AG09309 (cell line): ENCODE measurements around the gene RNF223.
"Not testable (repeated sequence)": the region's sequence is repeated elsewhere in the genome, so short reads cannot be mapped to it uniquely, and the experiment has no call there.

ENCODE experiments used
- DNase-seq: peaks from one replicate; pipeline ENCODE4 v3.0.0-alpha.2; 2010; ENCODE audit warnings: low read depth
- H3K4me3 ChIP-seq: 2 replicates; pipeline ENCODE4 v1.5.1; 2011; ENCODE audit warnings: mild to moderate bottlenecking, low read depth, low read length, moderate library complexity; ENCODE audit not compliant: control insufficient read depth
- TF ChIP-seq, protein P1 (sequence below): IDR thresholded peaks from 2 replicates; pipeline ENCODE4 v1.5.1; 2011; ENCODE audit warnings: mild to moderate bottlenecking, low read depth, low read length, inconsistent platforms; ENCODE audit not compliant: insufficient read depth, control insufficient read depth; ENCODE audit errors: missing control alignments

The RNF223 gene

DNA sequence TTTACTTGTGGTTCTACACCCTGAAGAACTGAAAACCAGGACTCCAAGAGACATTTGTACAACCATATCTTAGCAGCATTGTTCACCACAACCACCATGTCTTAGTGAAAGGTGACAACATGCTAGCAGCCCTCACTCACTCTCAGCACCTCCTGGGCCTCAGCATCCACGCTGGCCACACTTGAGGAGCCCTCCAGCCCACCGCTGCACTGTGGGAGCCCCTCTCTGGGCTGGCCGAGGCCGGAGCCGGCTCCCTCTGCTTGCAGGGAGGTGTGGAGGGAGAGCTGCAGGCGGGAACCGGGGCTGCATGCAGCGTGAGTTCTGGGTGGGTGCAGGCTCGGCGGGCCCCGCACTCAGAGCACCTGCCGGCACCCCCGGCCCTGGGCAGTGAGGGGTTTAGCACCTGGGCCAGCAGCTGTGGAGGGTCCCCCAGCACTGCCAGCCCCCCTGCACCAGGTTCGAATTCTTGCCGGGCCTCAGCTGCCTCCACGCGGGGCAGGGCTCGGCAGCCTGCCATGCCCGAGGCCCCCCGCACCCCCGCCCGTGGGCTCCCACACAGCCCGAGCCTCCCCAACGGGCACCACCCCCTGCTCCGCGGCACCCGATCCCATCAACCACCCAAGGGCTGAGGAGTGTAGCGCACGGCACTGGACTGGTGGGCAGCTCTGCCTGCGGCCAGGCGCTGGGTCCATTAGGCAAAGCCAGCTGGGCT, 32.6 kb upstream of the RNF223 start:
- no peak for DNase-seq
- H3K4me3 ChIP-seq: no peak overlapping the region
- TF ChIP-seq, protein P1, sequence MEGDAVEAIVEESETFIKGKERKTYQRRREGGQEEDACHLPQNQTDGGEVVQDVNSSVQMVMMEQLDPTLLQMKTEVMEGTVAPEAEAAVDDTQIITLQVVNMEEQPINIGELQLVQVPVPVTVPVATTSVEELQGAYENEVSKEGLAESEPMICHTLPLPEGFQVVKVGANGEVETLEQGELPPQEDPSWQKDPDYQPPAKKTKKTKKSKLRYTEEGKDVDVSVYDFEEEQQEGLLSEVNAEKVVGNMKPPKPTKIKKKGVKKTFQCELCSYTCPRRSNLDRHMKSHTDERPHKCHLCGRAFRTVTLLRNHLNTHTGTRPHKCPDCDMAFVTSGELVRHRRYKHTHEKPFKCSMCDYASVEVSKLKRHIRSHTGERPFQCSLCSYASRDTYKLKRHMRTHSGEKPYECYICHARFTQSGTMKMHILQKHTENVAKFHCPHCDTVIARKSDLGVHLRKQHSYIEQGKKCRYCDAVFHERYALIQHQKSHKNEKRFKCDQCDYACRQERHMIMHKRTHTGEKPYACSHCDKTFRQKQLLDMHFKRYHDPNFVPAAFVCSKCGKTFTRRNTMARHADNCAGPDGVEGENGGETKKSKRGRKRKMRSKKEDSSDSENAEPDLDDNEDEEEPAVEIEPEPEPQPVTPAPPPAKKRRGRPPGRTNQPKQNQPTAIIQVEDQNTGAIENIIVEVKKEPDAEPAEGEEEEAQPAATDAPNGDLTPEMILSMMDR: no peak

DNA sequence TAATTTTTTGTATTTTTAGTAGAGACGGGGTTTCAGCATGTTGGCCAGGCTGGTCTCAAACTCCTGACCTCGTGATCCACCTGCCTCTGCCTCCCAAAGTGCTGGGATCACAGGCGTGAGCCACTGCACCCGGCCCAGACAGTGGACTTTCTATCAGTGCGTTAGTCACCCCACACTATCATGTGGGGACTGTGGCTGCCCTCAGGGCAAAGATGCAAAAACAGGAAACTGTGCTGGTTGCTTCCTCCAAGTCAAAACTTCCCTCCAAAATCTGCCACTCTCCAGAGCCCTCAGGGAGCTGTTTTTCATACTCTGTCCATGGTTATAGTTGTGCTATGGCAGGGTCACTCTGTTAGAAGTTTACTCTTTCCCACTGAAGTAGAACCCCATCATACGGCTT, 30.0 kb upstream of the RNF223 start:
- not testable (repeated sequence) for DNase-seq, H3K4me3 ChIP-seq

DNA sequence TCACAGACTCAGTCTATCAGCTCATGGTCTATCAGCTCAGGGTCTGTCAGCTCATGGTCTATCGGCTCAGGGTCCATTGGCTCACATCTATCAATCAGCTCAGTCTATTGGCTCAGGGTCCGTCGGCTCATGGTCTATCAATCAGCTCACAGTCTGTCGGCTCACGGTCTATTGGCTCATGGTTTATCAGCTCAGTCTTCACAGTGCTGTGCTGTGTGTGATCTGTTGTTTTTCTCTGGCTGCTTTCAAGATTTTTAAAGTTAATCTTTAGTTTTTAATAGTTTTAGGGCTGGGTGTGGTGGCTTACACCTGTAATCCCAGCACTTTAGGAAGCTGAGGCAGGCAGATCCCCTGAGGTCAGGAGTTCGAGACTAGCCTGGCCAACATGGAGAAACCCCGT, 27.4 kb upstream of the RNF223 start:
- TF ChIP-seq, protein P1: no peak
- H3K4me3 ChIP-seq: no peak overlapping the region
- no peak for DNase-seq

DNA sequence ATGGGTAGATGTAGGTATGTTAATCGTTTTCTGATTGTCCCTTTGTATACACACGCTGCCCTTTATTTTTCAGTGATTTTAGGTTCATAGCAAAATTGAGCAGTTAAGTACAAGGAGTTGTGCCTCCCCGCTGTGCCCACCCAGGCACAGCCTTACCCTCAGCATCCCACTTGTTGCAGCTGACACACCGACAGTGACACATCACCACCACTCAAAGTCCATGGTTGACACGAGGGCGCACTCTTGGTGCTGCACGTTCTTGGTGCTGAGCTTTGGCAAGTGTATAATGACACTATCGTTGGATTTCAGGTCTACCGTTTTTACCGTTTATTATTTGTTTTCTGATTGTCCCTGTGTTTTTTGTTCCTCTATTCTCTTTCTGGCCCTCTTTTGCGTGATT, 26.2 kb upstream of the RNF223 start:
- no peak for DNase-seq
- H3K4me3 ChIP-seq: no peak overlapping the region
- TF ChIP-seq, protein P1: no peak

DNA sequence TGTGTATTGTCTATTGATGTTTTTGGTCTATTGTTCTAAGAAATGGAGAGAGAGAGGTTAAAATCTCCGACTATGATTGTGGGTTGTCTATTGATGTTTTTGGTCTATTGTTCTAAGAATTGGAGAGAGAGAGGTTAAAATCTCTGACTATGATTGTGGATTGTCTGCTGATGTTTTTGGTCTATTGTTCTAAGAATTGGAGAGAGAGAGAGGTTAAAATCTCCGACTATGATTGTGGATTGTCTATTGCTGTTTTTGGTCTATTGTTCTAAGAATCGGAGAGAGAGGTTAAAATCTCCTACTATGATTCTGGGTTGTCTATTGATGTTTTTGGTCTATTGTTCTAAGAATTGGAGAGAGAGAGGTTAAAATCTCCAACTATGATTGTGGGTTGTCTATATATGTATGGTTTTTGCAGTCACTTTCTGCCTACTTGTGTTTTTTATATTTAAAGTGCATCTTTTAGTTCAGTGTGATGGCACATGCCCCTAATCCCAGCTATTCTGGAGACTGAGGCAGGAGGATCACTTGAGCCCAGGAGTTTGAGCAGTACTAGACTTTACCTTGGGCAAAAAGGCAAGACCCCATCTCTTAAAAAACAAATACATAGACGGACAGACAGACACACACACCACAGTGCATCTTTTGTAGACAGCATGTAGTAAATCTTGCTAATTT, 25.5 kb upstream of the RNF223 start:
- no peak overlapping the region for H3K4me3 ChIP-seq

DNA sequence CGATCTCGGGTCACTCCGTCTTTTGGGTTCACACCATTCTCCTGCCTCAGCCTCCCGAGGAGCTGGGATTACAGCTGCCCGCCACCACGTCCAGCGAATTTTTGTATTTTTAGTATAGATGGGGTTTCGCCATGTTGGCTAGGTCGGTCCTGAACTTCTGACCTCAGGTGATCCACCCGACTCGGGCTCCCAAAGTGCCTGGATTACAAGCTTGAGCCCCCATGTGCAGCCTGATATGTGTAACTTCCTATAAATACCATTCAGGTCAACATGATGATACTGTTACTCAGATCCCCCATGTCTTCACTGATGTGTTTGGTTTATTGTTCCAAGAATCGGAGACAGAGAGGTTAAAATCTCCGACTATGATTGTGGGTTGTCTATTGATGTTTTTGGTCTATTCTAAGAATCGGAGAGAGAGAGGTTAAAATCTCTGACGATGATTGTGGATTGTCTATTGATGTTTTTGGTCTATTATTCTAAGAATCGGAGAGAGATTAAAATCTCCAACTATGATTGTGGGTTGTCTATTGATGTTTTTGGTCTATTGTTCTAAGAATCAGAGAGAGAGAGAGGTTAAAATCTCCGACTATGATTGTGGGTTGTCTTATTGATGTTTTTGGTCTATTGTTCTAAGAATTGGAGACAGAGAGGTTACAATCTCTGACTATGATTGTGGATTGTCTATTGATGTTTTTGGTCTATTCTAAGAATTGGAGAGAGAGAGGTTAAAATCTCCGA, 24.7 kb upstream of the RNF223 start:
- TF ChIP-seq, protein P1: no peak
- no peak overlapping the region for H3K4me3 ChIP-seq

More for the DNA sequence above, 25.5 kb upstream of the RNF223 start:
- TF ChIP-seq, protein P1: no peak
- DNase-seq: no peak

DNA sequence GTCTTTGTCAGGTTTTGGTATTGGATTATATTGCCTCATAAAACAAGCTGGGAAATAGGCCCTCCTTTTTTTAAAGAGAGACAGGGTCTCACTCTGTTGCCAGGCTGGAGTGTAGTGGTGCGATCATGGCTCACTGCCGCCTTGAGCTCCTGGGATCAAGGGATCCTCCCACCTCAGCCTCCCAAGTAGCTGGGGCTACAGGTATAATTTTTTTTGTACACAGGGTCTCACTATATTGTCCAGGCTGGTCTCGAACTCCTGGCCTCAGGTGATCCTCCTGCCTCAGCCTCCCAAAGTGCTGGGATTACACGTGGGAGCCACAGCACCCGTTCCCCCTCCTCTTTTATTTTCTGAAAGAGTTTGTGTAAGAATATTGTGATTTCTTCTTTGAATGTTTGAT, 22.0 kb upstream of the RNF223 start:
- not testable (repeated sequence) for DNase-seq, H3K4me3 ChIP-seq

More for the DNA sequence above, 24.7 kb upstream of the RNF223 start:
- no peak for DNase-seq
